Central memory CD4-positive, alpha-beta T cell (primary cell): Measurements from ENCODE around the gene ARHGAP22.

Experiments used
- DNase-seq: peaks from one replicate; pipeline ENCODE4 v3.0.0; 2022

Gene ARHGAP22

GRCh38 chr10:48580236-48580635, 24.6 kb downstream of the ARHGAP22 start:
- no peak for DNase-seq

- no peak for DNase-seq
Observed at GRCh38 chr10:48579251-48579960, 25.5 kb downstream of the ARHGAP22 start.

- DNase-seq = no peak
Observed at GRCh38 chr10:48577158-48577557, 27.7 kb downstream of the ARHGAP22 start.

- no peak for DNase-seq
Observed at GRCh38 chr10:48576501-48576900, 28.4 kb downstream of the ARHGAP22 start.

- DNase-seq = no peak
Observed at GRCh38 chr10:48575901-48576300, 29.0 kb downstream of the ARHGAP22 start.

- no peak for DNase-seq
Observed at GRCh38 chr10:48574817-48575380, 30.0 kb downstream of the ARHGAP22 start.

- DNase-seq = no peak
Observed at GRCh38 chr10:48574322-48574796, 30.5 kb downstream of the ARHGAP22 start.

- DNase-seq = no peak
Observed at GRCh38 chr10:48573045-48573444, 31.8 kb downstream of the ARHGAP22 start.

GRCh38 chr10:48572414-48572813, 32.5 kb downstream of the ARHGAP22 start:
- no peak for DNase-seq

GRCh38 chr10:48568546-48568945, 36.3 kb downstream of the ARHGAP22 start:
- no peak for DNase-seq

- DNase-seq = no peak
Observed at GRCh38 chr10:48568131-48568530, 36.7 kb downstream of the ARHGAP22 start.

- no peak for DNase-seq
Observed at GRCh38 chr10:48567346-48567745, 37.5 kb downstream of the ARHGAP22 start.

- DNase-seq = no peak
Observed at GRCh38 chr10:48564466-48565160, 40.3 kb downstream of the ARHGAP22 start.

- no peak for DNase-seq
Observed at GRCh38 chr10:48557511-48558123, 47.3 kb downstream of the ARHGAP22 start.

- no peak for DNase-seq
Observed at GRCh38 chr10:48556713-48557112, 48.2 kb downstream of the ARHGAP22 start.

GRCh38 chr10:48556065-48556464, 48.8 kb downstream of the ARHGAP22 start:
- no peak for DNase-seq

- no peak for DNase-seq
Observed at GRCh38 chr10:48555310-48556042, 49.4 kb downstream of the ARHGAP22 start.

- DNase-seq = no peak
Observed at GRCh38 chr10:48554656-48555055, 50.2 kb downstream of the ARHGAP22 start.

- no peak for DNase-seq
Observed at GRCh38 chr10:48554246-48554645, 50.6 kb downstream of the ARHGAP22 start.

- no peak for DNase-seq
Observed at GRCh38 chr10:48552946-48553564, 51.8 kb downstream of the ARHGAP22 start.

GRCh38 chr10:48551861-48552591, 52.8 kb downstream of the ARHGAP22 start:
- DNase-seq = no peak

- no peak for DNase-seq
Observed at GRCh38 chr10:48550977-48551376, 53.9 kb downstream of the ARHGAP22 start.
